Fibroblast of the aortic adventitia (primary cell): Measurements from ENCODE around the gene MGLL. TPM values are rescaled to one million over a fixed set of nuclear protein-coding genes. Genes with fewer than 3 reads are reported as not detected.

Experiments used
- DNase-seq: peaks from one replicate; pipeline ENCODE4 v3.0.0-alpha.2; 2010; ENCODE audit warnings: low read depth
- H3K4me3 ChIP-seq: 2 replicates; pipeline ENCODE4 v1.5.1; 2011; ENCODE audit warnings: low read depth, mild to moderate bottlenecking, control low read depth, low read length, moderate library complexity
- CTCF ChIP-seq: IDR thresholded peaks from 2 replicates; pipeline ENCODE4 v1.5.1; 2011; ENCODE audit warnings: mild to moderate bottlenecking, low read length, control low read depth, inconsistent platforms; ENCODE audit not compliant: insufficient read depth
- total RNA-seq: library from RNA; depleted of rRNA; stranded (reverse); fragments of >200 nt; gene quantifications from 2 replicates; pipeline ENCODE4 v1.2.3, GENCODE V29; 2012; ENCODE audit warnings: low replicate concordance

MGLL gene
- total RNA-seq, 1 donor, result 25.8 TPM

- no peak for TF ChIP-seq CTCF
- no peak overlapping the region for H3K4me3 ChIP-seq
These were observed 18.4 kb upstream of the MGLL start for GRCh38 chr3:127840671-127841070.

DNA sequence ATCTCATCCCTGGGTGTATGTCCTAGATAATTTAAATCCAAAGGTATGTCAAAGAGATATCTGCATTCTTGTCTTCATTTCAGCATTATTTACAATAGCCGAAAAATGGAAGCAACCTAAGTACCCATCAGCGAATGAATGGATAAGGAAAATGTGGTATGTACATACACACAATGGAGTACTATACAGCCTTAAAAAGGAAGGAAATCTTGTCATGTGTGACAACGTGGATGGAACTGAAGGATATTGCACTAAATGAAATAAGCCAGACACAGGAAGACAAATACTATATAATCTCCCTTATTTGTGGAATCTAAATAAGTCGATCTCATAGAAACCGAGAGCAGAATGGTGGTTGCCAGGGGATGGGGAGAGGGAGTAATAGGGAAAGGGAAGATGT is 16.8 kb upstream of the MGLL start:
- H3K4me3 ChIP-seq, result no peak overlapping the region
- no peak for TF ChIP-seq CTCF
- no peak for DNase-seq

More at GRCh38 chr3:127840671-127841070, 18.4 kb upstream of the MGLL start:
- DNase-seq, result no peak

GRCh38 chr3:127835993-127836882 is 13.9 kb upstream of the MGLL start:
- no peak overlapping the region for H3K4me3 ChIP-seq
- TF ChIP-seq CTCF, result no peak
- no peak for DNase-seq

GRCh38 chr3:127834771-127835170 is 12.5 kb upstream of the MGLL start:
- DNase-seq, result no peak
- H3K4me3 ChIP-seq, result no peak overlapping the region

GRCh38 chr3:127833281-127834032 is 11.1 kb upstream of the MGLL start:
- DNase-seq, result peak; percentile 20
- H3K4me3 ChIP-seq, result no peak overlapping the region
- no peak for TF ChIP-seq CTCF

More at GRCh38 chr3:127834771-127835170, 12.5 kb upstream of the MGLL start:
- no peak for TF ChIP-seq CTCF

DNA sequence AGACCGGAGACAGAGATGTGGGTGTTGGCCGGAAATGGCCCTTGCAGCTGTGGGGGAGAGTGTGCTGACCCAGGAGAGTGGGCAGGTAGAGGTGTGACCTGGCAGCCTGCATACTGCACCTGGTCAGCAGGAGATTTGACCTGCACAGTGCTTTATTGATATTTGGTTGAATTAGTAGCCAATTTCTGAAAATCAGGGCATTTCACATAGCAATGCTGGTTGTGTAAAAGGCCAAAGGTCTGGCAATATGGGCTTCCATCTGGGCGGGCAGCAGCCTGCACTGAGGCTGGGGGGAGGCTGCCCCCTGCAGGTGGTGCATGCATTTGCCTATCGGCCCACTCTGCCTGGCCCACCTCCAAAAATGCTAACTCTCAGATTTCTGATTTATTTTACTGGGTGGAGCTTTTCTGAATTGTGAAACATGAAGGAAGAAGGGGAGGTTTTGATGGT is 9.4 kb upstream of the MGLL start:
- peak; percentile 42 for DNase-seq
- no peak overlapping the region for H3K4me3 ChIP-seq
- TF ChIP-seq CTCF, result peak; percentile 45
